NB4 (cell line): Measurements from ENCODE around the gene TMEM74B.

ENCODE experiments used
- DNase-seq: peaks from one replicate; pipeline ENCODE4 v3.0.0; 2010; ENCODE audit warnings: low read depth
- H3K4me3 ChIP-seq: one replicate; pipeline ENCODE4 v1.5.1; 2011; ENCODE audit warnings: mild to moderate bottlenecking, low read depth, low read length, moderate library complexity
- CTCF ChIP-seq: IDR thresholded peaks from one replicate; pipeline ENCODE4 v1.5.1; 2012; ENCODE audit warnings: low read depth, low read length
- MAX ChIP-seq: IDR thresholded peaks from 2 replicates; pipeline ENCODE4 v1.6.1; 2011; ENCODE audit warnings: low read depth, low read length
- MYC ChIP-seq: IDR thresholded peaks from 2 replicates; pipeline ENCODE4 v1.6.1; 2011; ENCODE audit warnings: low read depth, low read length
- POLR2A ChIP-seq: IDR thresholded peaks from 2 replicates; pipeline ENCODE4 v1.6.1; 2011; ENCODE audit warnings: mild to moderate bottlenecking; ENCODE audit not compliant: insufficient read length; ENCODE audit errors: extremely low read depth

Gene TMEM74B

GRCh38 chr20:1191299-1191698 is 6.5 kb upstream of the TMEM74B start:
- TF ChIP-seq MAX, result no peak
- no peak for TF ChIP-seq POLR2A
- no peak for TF ChIP-seq CTCF
- no peak for TF ChIP-seq MYC
- no peak for DNase-seq
- H3K4me3 ChIP-seq, result no peak overlapping the region

GRCh38 chr20:1190847-1191246 is 6.1 kb upstream of the TMEM74B start:
- TF ChIP-seq POLR2A (no peak), CTCF (no peak), MYC (no peak)
- no peak for DNase-seq
- no peak overlapping the region for H3K4me3 ChIP-seq

- no peak for TF ChIP-seq POLR2A
- TF ChIP-seq CTCF, result no peak
- no peak for TF ChIP-seq MAX
- TF ChIP-seq MYC, result no peak
- DNase-seq, result no peak
- no peak overlapping the region for H3K4me3 ChIP-seq
Measured at GRCh38 chr20:1189827-1190226, 5.0 kb upstream of the TMEM74B start.

GRCh38 chr20:1188347-1188746 is 3.6 kb upstream of the TMEM74B start:
- H3K4me3 ChIP-seq, result no peak overlapping the region

GRCh38 chr20:1187605-1188171 is 2.9 kb upstream of the TMEM74B start:
- no peak for TF ChIP-seq POLR2A
- no peak for TF ChIP-seq MYC
- no peak for TF ChIP-seq CTCF
- no peak for TF ChIP-seq MAX
- H3K4me3 ChIP-seq, result no peak overlapping the region
- no peak for DNase-seq

More at GRCh38 chr20:1188347-1188746, 3.6 kb upstream of the TMEM74B start:
- DNase-seq, result no peak
- no peak for TF ChIP-seq MAX
- TF ChIP-seq CTCF, result no peak
- TF ChIP-seq POLR2A, result no peak
- no peak for TF ChIP-seq MYC

- no peak overlapping the region for H3K4me3 ChIP-seq
- DNase-seq, result no peak
- TF ChIP-seq MAX, result no peak
- no peak for TF ChIP-seq POLR2A
- no peak for TF ChIP-seq CTCF
- no peak for TF ChIP-seq MYC
Measured at GRCh38 chr20:1186367-1186991, 1.7 kb upstream of the TMEM74B start.
